Measurements from ENCODE around the gene MYMX. TPM values are rescaled to one million over a fixed set of nuclear protein-coding genes. Genes with fewer than 3 reads are reported as not detected.

Gene MYMX
- total and polyA plus RNA-seq, 4 donors, result 0.14 TPM; not detected in 3

DNA sequence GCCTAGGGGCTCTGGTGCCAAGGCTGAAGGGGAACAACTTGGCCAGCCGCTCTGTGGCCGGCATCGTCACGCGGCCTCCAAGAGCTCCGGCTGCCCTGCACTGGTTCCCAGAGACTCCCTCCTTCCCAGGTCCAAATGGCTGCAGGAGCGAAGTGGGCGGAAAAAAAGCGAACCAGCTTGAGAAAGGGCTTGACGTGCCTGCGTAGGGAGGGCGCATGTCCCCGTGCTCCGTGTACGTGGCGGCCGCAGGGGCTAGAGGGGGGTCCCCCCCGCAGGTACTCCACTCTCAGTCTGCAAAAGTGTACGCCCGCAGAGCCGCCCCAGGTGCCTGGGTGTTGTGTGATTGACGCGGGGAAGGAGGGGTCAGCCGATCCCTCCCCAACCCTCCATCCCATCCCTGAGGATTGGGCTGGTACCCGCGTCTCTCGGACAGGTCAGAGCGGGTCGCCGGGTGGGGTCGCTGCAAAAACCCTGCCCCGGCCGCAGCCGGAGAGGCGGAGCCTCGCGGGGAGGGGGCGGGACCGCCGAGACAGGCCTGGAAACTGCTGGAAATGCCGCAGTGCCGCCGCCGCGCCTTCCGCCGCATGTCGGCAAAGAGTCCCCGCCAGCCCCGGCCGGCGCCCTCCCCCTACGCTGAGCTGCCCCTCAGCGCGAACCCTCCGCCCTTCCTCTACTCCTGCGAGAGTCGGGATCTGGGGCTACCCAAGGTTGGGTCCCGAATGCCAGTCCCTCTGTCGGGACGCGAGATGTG is 29.4 kb downstream of the MYMX start:
- H3K4me1 ChIP-seq (ENCODE audit: control insufficient read depth in 4 of 4, insufficient read depth in 4 of 4, low read length in 3 of 4), result peaks cover 5 to 25% (median 21%) of the 10 kb centered on the region in 4 donors
- no peaks in the 10 kb centered on the region for H3K9me3 ChIP-seq (ENCODE audit: control insufficient read depth in 4 of 4, low read length in 3 of 4)
- peaks cover 2 to 24% (median 20%) of the 10 kb centered on the region in 4 donors for H3K36me3 ChIP-seq (ENCODE audit: control insufficient read depth in 4 of 4, insufficient read depth in 3 of 4, low read depth in 1 of 4, low read length in 3 of 4)
- H3K27me3 ChIP-seq (ENCODE audit: control insufficient read depth in 4 of 4, insufficient read depth in 4 of 4, low read length in 3 of 4), result no peaks in the 10 kb centered on the region
- TF ChIP-seq SP1 (IDR thresholded peaks at IDR 0.05) (no peak), TAF1 (conservative IDR thresholded peaks at IDR 0.05) (no peak), RXRA (IDR thresholded peaks at IDR 0.05) (peak; percentile 51 to 69), EGR1 (IDR thresholded peaks at IDR 0.05; ENCODE audit: low read depth in 2 of 2) (no peak), NR2F2 (IDR thresholded peaks at IDR 0.05) (peak; percentile 60), YY1 (IDR thresholded peaks at IDR 0.05) (peak; percentile 55), RAD21 (IDR thresholded peaks at IDR 0.05) (peak in 1 of 2 donors; percentile 35), FOXA1 (IDR thresholded peaks at IDR 0.05) (no peak), FOXA2 (IDR thresholded peaks at IDR 0.05) (no peak), GABPA (IDR thresholded peaks at IDR 0.05 in 1 of 2, conservative IDR thresholded peaks at IDR 0.05 in 1 of 2) (no peak), JUND (IDR thresholded peaks at IDR 0.05) (no peak), HNF4A (conservative IDR thresholded peaks at IDR 0.05) (peak in 1 of 2 donors; percentile 7), HNF4G (IDR thresholded peaks at IDR 0.05) (no peak)
- TF ChIP-seq, protein P1, sequence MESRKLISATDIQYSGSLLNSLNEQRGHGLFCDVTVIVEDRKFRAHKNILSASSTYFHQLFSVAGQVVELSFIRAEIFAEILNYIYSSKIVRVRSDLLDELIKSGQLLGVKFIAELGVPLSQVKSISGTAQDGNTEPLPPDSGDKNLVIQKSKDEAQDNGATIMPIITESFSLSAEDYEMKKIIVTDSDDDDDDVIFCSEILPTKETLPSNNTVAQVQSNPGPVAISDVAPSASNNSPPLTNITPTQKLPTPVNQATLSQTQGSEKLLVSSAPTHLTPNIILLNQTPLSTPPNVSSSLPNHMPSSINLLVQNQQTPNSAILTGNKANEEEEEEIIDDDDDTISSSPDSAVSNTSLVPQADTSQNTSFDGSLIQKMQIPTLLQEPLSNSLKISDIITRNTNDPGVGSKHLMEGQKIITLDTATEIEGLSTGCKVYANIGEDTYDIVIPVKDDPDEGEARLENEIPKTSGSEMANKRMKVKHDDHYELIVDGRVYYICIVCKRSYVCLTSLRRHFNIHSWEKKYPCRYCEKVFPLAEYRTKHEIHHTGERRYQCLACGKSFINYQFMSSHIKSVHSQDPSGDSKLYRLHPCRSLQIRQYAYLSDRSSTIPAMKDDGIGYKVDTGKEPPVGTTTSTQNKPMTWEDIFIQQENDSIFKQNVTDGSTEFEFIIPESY (IDR thresholded peaks at IDR 0.05), result no peak
- TF ChIP-seq, protein P2, sequence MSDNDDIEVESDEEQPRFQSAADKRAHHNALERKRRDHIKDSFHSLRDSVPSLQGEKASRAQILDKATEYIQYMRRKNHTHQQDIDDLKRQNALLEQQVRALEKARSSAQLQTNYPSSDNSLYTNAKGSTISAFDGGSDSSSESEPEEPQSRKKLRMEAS (IDR thresholded peaks at IDR 0.05), result no peak
- TF ChIP-seq, protein P3, sequence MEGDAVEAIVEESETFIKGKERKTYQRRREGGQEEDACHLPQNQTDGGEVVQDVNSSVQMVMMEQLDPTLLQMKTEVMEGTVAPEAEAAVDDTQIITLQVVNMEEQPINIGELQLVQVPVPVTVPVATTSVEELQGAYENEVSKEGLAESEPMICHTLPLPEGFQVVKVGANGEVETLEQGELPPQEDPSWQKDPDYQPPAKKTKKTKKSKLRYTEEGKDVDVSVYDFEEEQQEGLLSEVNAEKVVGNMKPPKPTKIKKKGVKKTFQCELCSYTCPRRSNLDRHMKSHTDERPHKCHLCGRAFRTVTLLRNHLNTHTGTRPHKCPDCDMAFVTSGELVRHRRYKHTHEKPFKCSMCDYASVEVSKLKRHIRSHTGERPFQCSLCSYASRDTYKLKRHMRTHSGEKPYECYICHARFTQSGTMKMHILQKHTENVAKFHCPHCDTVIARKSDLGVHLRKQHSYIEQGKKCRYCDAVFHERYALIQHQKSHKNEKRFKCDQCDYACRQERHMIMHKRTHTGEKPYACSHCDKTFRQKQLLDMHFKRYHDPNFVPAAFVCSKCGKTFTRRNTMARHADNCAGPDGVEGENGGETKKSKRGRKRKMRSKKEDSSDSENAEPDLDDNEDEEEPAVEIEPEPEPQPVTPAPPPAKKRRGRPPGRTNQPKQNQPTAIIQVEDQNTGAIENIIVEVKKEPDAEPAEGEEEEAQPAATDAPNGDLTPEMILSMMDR (IDR thresholded peaks at IDR 0.05; ENCODE audit: low read depth, low read length, missing input control), result no peak
- TF ChIP-seq, protein P4, sequence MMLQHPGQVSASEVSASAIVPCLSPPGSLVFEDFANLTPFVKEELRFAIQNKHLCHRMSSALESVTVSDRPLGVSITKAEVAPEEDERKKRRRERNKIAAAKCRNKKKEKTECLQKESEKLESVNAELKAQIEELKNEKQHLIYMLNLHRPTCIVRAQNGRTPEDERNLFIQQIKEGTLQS (IDR thresholded peaks at IDR 0.05), result no peak
- TF ChIP-seq, protein P5, sequence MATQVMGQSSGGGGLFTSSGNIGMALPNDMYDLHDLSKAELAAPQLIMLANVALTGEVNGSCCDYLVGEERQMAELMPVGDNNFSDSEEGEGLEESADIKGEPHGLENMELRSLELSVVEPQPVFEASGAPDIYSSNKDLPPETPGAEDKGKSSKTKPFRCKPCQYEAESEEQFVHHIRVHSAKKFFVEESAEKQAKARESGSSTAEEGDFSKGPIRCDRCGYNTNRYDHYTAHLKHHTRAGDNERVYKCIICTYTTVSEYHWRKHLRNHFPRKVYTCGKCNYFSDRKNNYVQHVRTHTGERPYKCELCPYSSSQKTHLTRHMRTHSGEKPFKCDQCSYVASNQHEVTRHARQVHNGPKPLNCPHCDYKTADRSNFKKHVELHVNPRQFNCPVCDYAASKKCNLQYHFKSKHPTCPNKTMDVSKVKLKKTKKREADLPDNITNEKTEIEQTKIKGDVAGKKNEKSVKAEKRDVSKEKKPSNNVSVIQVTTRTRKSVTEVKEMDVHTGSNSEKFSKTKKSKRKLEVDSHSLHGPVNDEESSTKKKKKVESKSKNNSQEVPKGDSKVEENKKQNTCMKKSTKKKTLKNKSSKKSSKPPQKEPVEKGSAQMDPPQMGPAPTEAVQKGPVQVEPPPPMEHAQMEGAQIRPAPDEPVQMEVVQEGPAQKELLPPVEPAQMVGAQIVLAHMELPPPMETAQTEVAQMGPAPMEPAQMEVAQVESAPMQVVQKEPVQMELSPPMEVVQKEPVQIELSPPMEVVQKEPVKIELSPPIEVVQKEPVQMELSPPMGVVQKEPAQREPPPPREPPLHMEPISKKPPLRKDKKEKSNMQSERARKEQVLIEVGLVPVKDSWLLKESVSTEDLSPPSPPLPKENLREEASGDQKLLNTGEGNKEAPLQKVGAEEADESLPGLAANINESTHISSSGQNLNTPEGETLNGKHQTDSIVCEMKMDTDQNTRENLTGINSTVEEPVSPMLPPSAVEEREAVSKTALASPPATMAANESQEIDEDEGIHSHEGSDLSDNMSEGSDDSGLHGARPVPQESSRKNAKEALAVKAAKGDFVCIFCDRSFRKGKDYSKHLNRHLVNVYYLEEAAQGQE (IDR thresholded peaks at IDR 0.05), result peak; percentile 51
- DNase-seq (ENCODE audit: low spot score), result peak; percentile 94
- peak overlapping the region; percentile 74 to 88 (median 83) for H3K4me3 ChIP-seq (ENCODE audit: low read depth in 1 of 3, low read length in 3 of 3)
- H3K9ac ChIP-seq (ENCODE audit: low read depth in 1 of 2, low read length in 2 of 2), result peak overlapping the region; percentile 93 to 100
- peak overlapping the region; percentile 99 to 100 for H3K27ac ChIP-seq (ENCODE audit: low read depth in 1 of 2, low read length in 2 of 2)
- WGBS, result under 1% methylated on average over 62 of the region's 62 CpGs

Data from liver (tissue), 9 donors.